ENCODE results near the gene CAPN15. TPM values are rescaled to one million over a fixed set of nuclear protein-coding genes. Genes with fewer than 3 reads are reported as not detected.

CAPN15 gene
- total RNA-seq, 1 experiment from 2014 or later: 76.4 TPM

DNA sequence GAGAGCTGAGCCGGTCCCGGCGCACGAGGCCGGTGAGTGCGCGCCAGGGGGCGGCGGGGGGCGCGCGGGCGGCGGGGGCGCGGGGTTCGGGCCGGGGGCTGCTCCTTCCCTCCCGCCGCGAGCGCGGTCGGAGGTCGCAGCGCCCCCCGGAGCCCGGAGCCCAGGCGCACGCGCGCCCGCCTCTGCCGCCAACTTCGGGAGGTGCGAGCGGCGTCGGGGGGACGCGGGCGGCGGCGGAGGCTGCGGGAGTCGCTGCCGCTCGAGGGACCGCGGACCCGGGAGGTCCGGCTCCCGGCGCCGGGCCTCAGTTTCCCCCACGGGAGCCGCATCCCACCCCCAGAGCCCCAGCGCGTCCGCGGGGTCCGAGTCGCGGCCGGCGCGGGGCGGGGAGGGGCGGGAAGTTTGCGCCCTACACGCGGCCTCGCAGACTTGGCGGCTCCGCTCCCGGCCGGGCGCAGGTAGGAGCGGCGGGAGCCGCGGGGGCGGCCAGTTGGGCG, 32.7 kb downstream of the CAPN15 start, which contains the start of gene PRR35:
Gene PRR35 (plus strand): TSS at position 191 of the 497 bp plus-strand sequence. CDS start 2,901 bp downstream, outside the sequence.
- H2BK20ac ChIP-seq (ENCODE audit: low read depth, low read length, poor library complexity, severe bottlenecking): no peak within 1 kb of the TSS
- H4K91ac ChIP-seq (ENCODE audit: insufficient read length, low read depth, low read length): no peak within 1 kb of the TSS
- DNase-seq: no peak
- H2AFZ ChIP-seq (ENCODE audit: low read length): no peak within 1 kb of the TSS
- H3T11ph ChIP-seq (ENCODE audit: low read length): no peak within 1 kb of the TSS
- H3K14ac ChIP-seq (ENCODE audit: insufficient read depth, low read length): no peak within 1 kb of the TSS
- TF ChIP-seq, protein P1, sequence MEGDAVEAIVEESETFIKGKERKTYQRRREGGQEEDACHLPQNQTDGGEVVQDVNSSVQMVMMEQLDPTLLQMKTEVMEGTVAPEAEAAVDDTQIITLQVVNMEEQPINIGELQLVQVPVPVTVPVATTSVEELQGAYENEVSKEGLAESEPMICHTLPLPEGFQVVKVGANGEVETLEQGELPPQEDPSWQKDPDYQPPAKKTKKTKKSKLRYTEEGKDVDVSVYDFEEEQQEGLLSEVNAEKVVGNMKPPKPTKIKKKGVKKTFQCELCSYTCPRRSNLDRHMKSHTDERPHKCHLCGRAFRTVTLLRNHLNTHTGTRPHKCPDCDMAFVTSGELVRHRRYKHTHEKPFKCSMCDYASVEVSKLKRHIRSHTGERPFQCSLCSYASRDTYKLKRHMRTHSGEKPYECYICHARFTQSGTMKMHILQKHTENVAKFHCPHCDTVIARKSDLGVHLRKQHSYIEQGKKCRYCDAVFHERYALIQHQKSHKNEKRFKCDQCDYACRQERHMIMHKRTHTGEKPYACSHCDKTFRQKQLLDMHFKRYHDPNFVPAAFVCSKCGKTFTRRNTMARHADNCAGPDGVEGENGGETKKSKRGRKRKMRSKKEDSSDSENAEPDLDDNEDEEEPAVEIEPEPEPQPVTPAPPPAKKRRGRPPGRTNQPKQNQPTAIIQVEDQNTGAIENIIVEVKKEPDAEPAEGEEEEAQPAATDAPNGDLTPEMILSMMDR (conservative IDR thresholded peaks at IDR 0.05): no peak
- no peak within 1 kb of the TSS for H4K5ac ChIP-seq (ENCODE audit: insufficient read length, low read depth, low read length)
- H2BK12ac ChIP-seq (ENCODE audit: insufficient read length, low read depth, low read length): no peak within 1 kb of the TSS
- H2BK120ac ChIP-seq (ENCODE audit: low read depth, low read length, poor library complexity, severe bottlenecking): no peak within 1 kb of the TSS
- H3K79me1 ChIP-seq (ENCODE audit: insufficient read depth, low read depth, low read length, poor library complexity, severe bottlenecking): no peaks in the 10 kb centered on the region
- H4K20me1 ChIP-seq (ENCODE audit: control insufficient read depth, insufficient read depth, insufficient read length): peaks cover 3% of the 10 kb centered on the region
- no peak within 1 kb of the TSS for H3K9ac ChIP-seq (ENCODE audit: extremely low read depth, insufficient read length, low read length)
- no peaks in the 10 kb centered on the region; a peak in 1 of 5 replicates for H3K9me3 Mint-ChIP-seq
- no peak within 1 kb of the TSS for H3K4ac ChIP-seq (ENCODE audit: low read depth, low read length)
- no peak within 1 kb of the TSS for H4K8ac ChIP-seq (replicated peaks; ENCODE audit: insufficient read length, low read depth, low read length)
- H3K27ac ChIP-seq (ENCODE audit: insufficient read length, low read depth, low read length): no peak within 1 kb of the TSS
- H3K36me3 Mint-ChIP-seq (ENCODE audit: insufficient read depth in 1 of 3, low read depth in 3 of 3): no peaks in the 10 kb centered on the region; a peak in 1 of 7 replicates
- no peaks in the 10 kb centered on the region for H3K23me2 ChIP-seq (ENCODE audit: insufficient read length, low read depth, low read length, poor library complexity, severe bottlenecking)
- H3K27ac Mint-ChIP-seq: no peak within 1 kb of the TSS
- peaks cover 2% of the 10 kb centered on the region; the same call in 1 of the 2 replicates for H3K27me3 ChIP-seq (ENCODE audit: insufficient read depth, low read length)
- no peaks in the 10 kb centered on the region for H3K4me1 ChIP-seq (ENCODE audit: insufficient read depth, low read length)
- peaks cover 0 to under 1% of the 10 kb centered on the region in 2 experiments; a peak in 2 of 4 replicates for H3K4me1 Mint-ChIP-seq
- H3K9me3 ChIP-seq (ENCODE audit: control insufficient read depth, low read depth, low read length): no peaks in the 10 kb centered on the region
- H3K4me3 Mint-ChIP-seq: peak within 1 kb of the TSS; percentile 41 to 58; a peak in 4 of 5 replicates
- H3K4me2 ChIP-seq (ENCODE audit: insufficient read depth, insufficient read length, low read length): no peak within 1 kb of the TSS
- WGBS (ENCODE audit: extremely low coverage, insufficient read length, low lambda C conversion rate): no CpG with 5 or more reads among the region's 84 CpGs
- no peaks in the 10 kb centered on the region for H3K79me2 ChIP-seq (ENCODE audit: insufficient read depth, low read length)
- no peak within 1 kb of the TSS for H2BK5ac ChIP-seq (ENCODE audit: insufficient read length, low read length)
- H3K27me3 Mint-ChIP-seq (ENCODE audit: low read depth): peaks cover 42% of the 10 kb centered on the region
- H2AK5ac ChIP-seq (ENCODE audit: insufficient read length, low read length): no peak within 1 kb of the TSS
- H2BK15ac ChIP-seq (ENCODE audit: low read depth, low read length): no peak within 1 kb of the TSS
- H3K23ac ChIP-seq (ENCODE audit: insufficient read length, low read depth, low read length): no peak within 1 kb of the TSS
- no peak within 1 kb of the TSS for H3K56ac ChIP-seq (ENCODE audit: insufficient read length, low read depth, low read length)
- no peak within 1 kb of the TSS for H3K18ac ChIP-seq (ENCODE audit: insufficient read length, low read depth, low read length)

Data from H9 (cell line).